Epithelial cell of esophagus (primary cell): ENCODE measurements around the gene NR2C2.
A peak's percentile ranks its signal among the peaks of the same experiment; 100 is the strongest.

Experiments
- DNase-seq: peaks from one replicate; pipeline ENCODE4 v3.0.0; 2010; ENCODE audit warnings: low read depth
- H3K4me3 ChIP-seq: 2 replicates; pipeline ENCODE4 v1.5.1; 2011; ENCODE audit warnings: mild to moderate bottlenecking, low read length, control low read depth
- TF ChIP-seq, protein P1 (sequence below): IDR thresholded peaks from 2 replicates; pipeline ENCODE4 v1.5.1; 2011; ENCODE audit warnings: low read depth, mild to moderate bottlenecking, low read length, control low read depth, inconsistent platforms; ENCODE audit not compliant: insufficient read depth; ENCODE audit errors: missing control alignments

The NR2C2 gene

GRCh38 chr3:15038306-15038705, 90.9 kb downstream of the NR2C2 start:
- TF ChIP-seq, protein P1, sequence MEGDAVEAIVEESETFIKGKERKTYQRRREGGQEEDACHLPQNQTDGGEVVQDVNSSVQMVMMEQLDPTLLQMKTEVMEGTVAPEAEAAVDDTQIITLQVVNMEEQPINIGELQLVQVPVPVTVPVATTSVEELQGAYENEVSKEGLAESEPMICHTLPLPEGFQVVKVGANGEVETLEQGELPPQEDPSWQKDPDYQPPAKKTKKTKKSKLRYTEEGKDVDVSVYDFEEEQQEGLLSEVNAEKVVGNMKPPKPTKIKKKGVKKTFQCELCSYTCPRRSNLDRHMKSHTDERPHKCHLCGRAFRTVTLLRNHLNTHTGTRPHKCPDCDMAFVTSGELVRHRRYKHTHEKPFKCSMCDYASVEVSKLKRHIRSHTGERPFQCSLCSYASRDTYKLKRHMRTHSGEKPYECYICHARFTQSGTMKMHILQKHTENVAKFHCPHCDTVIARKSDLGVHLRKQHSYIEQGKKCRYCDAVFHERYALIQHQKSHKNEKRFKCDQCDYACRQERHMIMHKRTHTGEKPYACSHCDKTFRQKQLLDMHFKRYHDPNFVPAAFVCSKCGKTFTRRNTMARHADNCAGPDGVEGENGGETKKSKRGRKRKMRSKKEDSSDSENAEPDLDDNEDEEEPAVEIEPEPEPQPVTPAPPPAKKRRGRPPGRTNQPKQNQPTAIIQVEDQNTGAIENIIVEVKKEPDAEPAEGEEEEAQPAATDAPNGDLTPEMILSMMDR: no peak
- DNase-seq: no peak
- no peak overlapping the region for H3K4me3 ChIP-seq

DNA sequence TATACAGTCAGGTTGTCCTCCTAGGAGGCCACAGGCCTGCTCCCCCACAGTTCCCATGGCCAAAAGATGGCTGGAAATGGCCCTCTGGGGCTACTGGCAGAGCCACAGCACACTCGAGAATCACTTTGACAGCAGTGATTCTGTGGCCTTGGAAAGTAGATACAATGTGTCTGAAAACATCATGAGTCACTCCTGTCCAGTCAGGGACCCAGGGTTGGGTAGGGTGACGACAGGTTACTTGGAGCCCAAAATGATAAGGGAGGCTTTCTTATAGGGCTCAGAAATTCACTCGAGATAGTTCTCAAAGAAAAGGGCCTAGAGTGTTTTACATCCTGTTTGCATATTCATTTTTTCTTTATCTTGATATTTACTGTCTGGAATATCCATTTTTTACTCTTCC, 93.5 kb downstream of the NR2C2 start:
- no peak overlapping the region for H3K4me3 ChIP-seq
- DNase-seq: peak; percentile 8
- TF ChIP-seq, protein P1: no peak

- TF ChIP-seq, protein P1: no peak
- no peak overlapping the region for H3K4me3 ChIP-seq
- DNase-seq: no peak
Observed at GRCh38 chr3:15041950-15042349, 94.6 kb downstream of the NR2C2 start.

- TF ChIP-seq, protein P1: no peak
- no peak for DNase-seq
- H3K4me3 ChIP-seq: no peak overlapping the region
Observed at GRCh38 chr3:15042936-15043335, 95.6 kb downstream of the NR2C2 start.

DNA sequence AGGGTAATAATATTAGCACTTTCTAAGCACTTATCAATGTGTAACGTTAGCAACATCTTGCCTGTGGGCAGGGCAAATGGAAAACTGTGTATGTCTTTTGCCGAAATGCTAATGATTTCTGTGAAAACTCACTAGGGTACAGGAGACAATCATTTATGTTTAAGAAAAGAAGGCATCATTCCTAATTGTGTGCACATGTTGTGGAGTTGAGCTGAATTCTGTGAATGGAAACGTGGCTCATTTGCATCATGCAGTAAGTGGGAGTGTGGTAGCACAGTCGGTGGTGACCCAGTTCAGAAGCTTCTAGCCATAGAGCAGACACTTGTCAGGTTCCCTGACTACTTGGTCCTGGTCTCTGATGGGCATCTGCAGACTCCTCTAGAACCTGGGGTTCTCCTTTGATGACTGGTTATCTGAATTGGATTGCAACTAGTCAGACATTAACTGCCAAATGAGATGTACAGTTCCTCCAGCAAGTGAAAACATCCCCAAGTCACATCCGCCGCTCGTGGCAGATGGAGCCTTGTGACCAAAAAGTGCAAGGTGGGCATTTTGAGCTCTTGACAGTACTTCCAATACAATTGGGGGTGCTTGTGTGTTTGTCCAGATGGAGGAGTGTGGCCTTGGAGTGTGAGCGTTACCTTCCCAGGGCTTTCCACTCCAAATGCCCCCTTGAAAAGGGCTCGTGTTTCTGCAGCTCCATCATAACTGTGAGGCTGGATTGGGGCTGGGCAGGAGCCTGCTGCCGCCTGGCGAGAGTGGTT, 96.2 kb downstream of the NR2C2 start:
- no peak overlapping the region for H3K4me3 ChIP-seq
- TF ChIP-seq, protein P1: no peak
- no peak for DNase-seq

DNA sequence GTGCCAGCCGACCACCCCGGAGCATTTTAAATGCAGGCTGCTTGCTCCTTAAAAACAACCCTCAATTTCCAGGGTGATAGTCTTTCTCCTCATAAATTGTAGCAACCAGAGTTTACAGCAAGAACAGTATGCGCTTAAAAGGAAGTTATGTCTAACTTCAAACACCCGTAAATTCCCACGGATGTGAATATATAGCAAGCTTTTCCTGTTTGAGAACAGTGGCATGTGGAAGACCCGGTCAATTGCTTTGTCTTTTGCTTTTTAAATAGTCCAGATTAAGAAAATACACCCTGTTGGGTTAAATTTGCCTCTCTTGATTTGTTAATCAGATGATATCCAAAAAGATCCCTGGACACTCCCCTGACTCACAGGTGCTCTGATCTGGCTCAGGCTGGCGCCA, 96.9 kb downstream of the NR2C2 start:
- no peak overlapping the region for H3K4me3 ChIP-seq
- TF ChIP-seq, protein P1: no peak
- no peak for DNase-seq

GRCh38 chr3:15045667-15046066, 98.3 kb downstream of the NR2C2 start:
- no peak overlapping the region for H3K4me3 ChIP-seq
- TF ChIP-seq, protein P1: no peak
- no peak for DNase-seq
